Measurements from ENCODE around the gene FOXO6.

Gene FOXO6

GRCh38 chr1:41382480-41383090, 21.4 kb downstream of the FOXO6 start:
- in situ Hi-C loops (cut with HindIII; ENCODE audit: low sequenced_read_pairs): no loop called here

GRCh38 chr1:41383094-41383852, 22.0 kb downstream of the FOXO6 start:
- in situ Hi-C loops (cut with HindIII; ENCODE audit: low sequenced_read_pairs): no loop called here

- in situ Hi-C loops (cut with HindIII; ENCODE audit: low sequenced_read_pairs): no loop called here
Observed at GRCh38 chr1:41384579-41384978, 23.3 kb downstream of the FOXO6 start.

- in situ Hi-C loops (cut with HindIII; ENCODE audit: low sequenced_read_pairs): no loop called here
Observed at GRCh38 chr1:41385398-41386195, 24.4 kb downstream of the FOXO6 start.

GRCh38 chr1:41386196-41386663, 25.0 kb downstream of the FOXO6 start:
- in situ Hi-C loops (cut with HindIII; ENCODE audit: low sequenced_read_pairs): no loop called here

GRCh38 chr1:41387667-41388091, 26.4 kb downstream of the FOXO6 start:
- in situ Hi-C loops (cut with HindIII; ENCODE audit: low sequenced_read_pairs): no loop called here

- in situ Hi-C loops (cut with HindIII; ENCODE audit: low sequenced_read_pairs): no loop called here
Observed at GRCh38 chr1:41388510-41388909, 27.3 kb downstream of the FOXO6 start.

GRCh38 chr1:41389009-41389408, 27.8 kb downstream of the FOXO6 start:
- in situ Hi-C loops (cut with HindIII; ENCODE audit: low sequenced_read_pairs): no loop called here

- in situ Hi-C loops (cut with HindIII; ENCODE audit: low sequenced_read_pairs): no loop called here
Observed at GRCh38 chr1:41390166-41390565, 28.9 kb downstream of the FOXO6 start.

GRCh38 chr1:41390573-41390972, 29.3 kb downstream of the FOXO6 start:
- in situ Hi-C loops (cut with HindIII; ENCODE audit: low sequenced_read_pairs): no loop called here

- in situ Hi-C loops (cut with HindIII; ENCODE audit: low sequenced_read_pairs): no loop called here
Observed at GRCh38 chr1:41391834-41392527, 30.7 kb downstream of the FOXO6 start.

- in situ Hi-C loops (cut with HindIII; ENCODE audit: low sequenced_read_pairs): no loop called here
Observed at GRCh38 chr1:41392528-41392924, 31.3 kb downstream of the FOXO6 start.

- in situ Hi-C loops (cut with HindIII; ENCODE audit: low sequenced_read_pairs): no loop called here
Observed at GRCh38 chr1:41393716-41394368, 32.6 kb downstream of the FOXO6 start.

- in situ Hi-C loops (cut with HindIII; ENCODE audit: low sequenced_read_pairs): no loop called here
Observed at GRCh38 chr1:41394369-41394744, 33.1 kb downstream of the FOXO6 start.

- in situ Hi-C loops (cut with HindIII; ENCODE audit: low sequenced_read_pairs): no loop called here
Observed at GRCh38 chr1:41394959-41395956, 34.0 kb downstream of the FOXO6 start.

GRCh38 chr1:41396084-41396483, 34.9 kb downstream of the FOXO6 start:
- in situ Hi-C loops (cut with HindIII; ENCODE audit: low sequenced_read_pairs): no loop called here

GRCh38 chr1:41397020-41397419, 35.8 kb downstream of the FOXO6 start:
- in situ Hi-C loops (cut with HindIII; ENCODE audit: low sequenced_read_pairs): no loop called here

GRCh38 chr1:41397753-41398330, 36.6 kb downstream of the FOXO6 start:
- in situ Hi-C loops (cut with HindIII; ENCODE audit: low sequenced_read_pairs): no loop called here
